GM12878 (cell line): Measurements from ENCODE around the gene PRKN.

ENCODE experiments used
- BHLHE40 ChIP-seq, 2 experiments: fragments of 450-650 bp in 1 of 2; IDR thresholded peaks; 2 replicates each; pipeline ENCODE4 v1.6.1; 2011 to 2017; ENCODE audit warnings: low read depth in 2 of 2, borderline replicate concordance in 1 of 2, improper control_type of control experiment in 1 of 2, low read length in 1 of 2, mild to moderate bottlenecking in 1 of 2
- CHD2 ChIP-seq: IDR thresholded peaks from 2 replicates; pipeline ENCODE4 v1.6.1; 2011; ENCODE audit warnings: low read depth, low read length, improper control_type of control experiment, borderline replicate concordance
- CTCF ChIP-seq, 3 experiments: IDR thresholded peaks in 2 of 3; conservative IDR thresholded peaks in 1 of 3; 2 replicates each; pipeline ENCODE4 v1.5.1; 2011; ENCODE audit warnings: low read depth in 3 of 3, low read length in 3 of 3, mild to moderate bottlenecking in 3 of 3, control low read depth in 2 of 3, moderate library complexity in 2 of 3, inconsistent platforms in 1 of 3, mixed read lengths in 1 of 3; ENCODE audit not compliant: control insufficient read depth in 2 of 3, insufficient read depth in 1 of 3; ENCODE audit errors: extremely low read depth in 1 of 3
- DPF2 ChIP-seq: fragments of 450-650 bp; IDR thresholded peaks from 2 replicates; pipeline ENCODE4 v1.6.1; 2017; ENCODE audit warnings: mild to moderate bottlenecking
- KDM1A ChIP-seq: fragments of 200-600 bp; sonication (generic); IDR thresholded peaks from 2 replicates; pipeline ENCODE4 v1.6.1; 2016; ENCODE audit warnings: borderline replicate concordance
- MXI1 ChIP-seq: fragments of 150-350 bp; IDR thresholded peaks from 2 replicates; pipeline ENCODE4 v1.6.1; 2011; ENCODE audit warnings: low read depth, mild to moderate bottlenecking, inconsistent platforms, low read length, improper control_type of control experiment
- NR2F1 ChIP-seq: fragments of 450-650 bp; conservative IDR thresholded peaks from 2 replicates; pipeline ENCODE4 v1.6.1; 2017; ENCODE audit warnings: mild to moderate bottlenecking
- POLR2A ChIP-seq: IDR thresholded peaks from 2 replicates; pipeline ENCODE4 v1.6.1; 2011; ENCODE audit warnings: low read depth, mild to moderate bottlenecking, low read length
- REST ChIP-seq: IDR thresholded peaks from 2 replicates; pipeline ENCODE4 v1.6.1; 2012; ENCODE audit warnings: mild to moderate bottlenecking, low read depth, low read length
- YY1 ChIP-seq: IDR thresholded peaks from 2 replicates; pipeline ENCODE4 v1.6.1; 2011; ENCODE audit warnings: low read depth, mild to moderate bottlenecking, low read length
- ZBTB33 ChIP-seq: fragments of 450-650 bp; IDR thresholded peaks from 2 replicates; pipeline ENCODE4 v1.6.1; 2017; ENCODE audit warnings: mild to moderate bottlenecking
- TF ChIP-seq, protein P1 (sequence below): fragments of 450-650 bp; IDR thresholded peaks from 2 replicates; pipeline ENCODE4 v1.6.1; 2017; ENCODE audit warnings: borderline replicate concordance
- TF ChIP-seq, protein P2 (sequence below): fragments of 450-650 bp; formaldehyde crosslinking; IDR thresholded peaks from 2 replicates; pipeline ENCODE4 v1.5.0; 2022; ENCODE audit warnings: mild to moderate bottlenecking, missing genetic modification characterization
- TF ChIP-seq, protein P3 (sequence below): fragments of 450-650 bp; IDR thresholded peaks from 2 replicates; pipeline ENCODE4 v1.6.1; 2016; ENCODE audit warnings: mild to moderate bottlenecking

DNA sequence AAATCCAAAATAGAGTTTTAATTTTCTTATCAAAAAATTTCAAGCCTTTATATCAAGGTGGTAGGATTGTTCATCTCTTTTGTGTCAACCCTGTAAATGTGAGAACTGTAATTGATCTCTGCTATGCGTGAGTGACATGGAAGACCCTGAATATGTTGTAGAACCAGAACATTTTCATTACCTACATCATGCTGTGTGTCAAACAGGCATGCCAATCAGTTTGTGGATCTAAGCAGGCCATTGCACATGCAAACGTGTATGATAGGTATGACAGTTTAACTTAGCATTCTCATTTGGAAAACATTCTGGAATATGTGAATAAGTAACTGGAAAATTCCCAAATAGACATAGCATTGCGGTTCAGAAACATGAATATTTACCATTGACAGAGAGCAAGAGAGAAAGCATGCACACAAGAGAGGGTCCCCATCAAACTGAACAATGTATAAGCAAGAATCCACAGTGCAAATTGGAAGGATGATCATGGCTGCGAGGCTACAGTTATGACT is 812.1 kb downstream of the PRKN start:
- TF ChIP-seq CTCF (IDR thresholded peaks at IDR 0.05 in 2 of 3, conservative IDR thresholded peaks at IDR 0.05 in 1 of 3; ENCODE audit: control insufficient read depth in 2 of 3, extremely low read depth in 1 of 3, insufficient read depth in 1 of 3, low read depth in 3 of 3, low read length in 3 of 3) (no peak), REST (no peak), YY1 (no peak), ZBTB33 (no peak), MXI1 (no peak), CHD2 (no peak), KDM1A (no peak), NR2F1 (no peak), POLR2A (no peak), BHLHE40 (IDR thresholded peaks at IDR 0.05; ENCODE audit: borderline replicate concordance in 1 of 2, low read depth in 2 of 2, low read length in 1 of 2) (no peak), DPF2 (no peak)
- TF ChIP-seq, protein P1, sequence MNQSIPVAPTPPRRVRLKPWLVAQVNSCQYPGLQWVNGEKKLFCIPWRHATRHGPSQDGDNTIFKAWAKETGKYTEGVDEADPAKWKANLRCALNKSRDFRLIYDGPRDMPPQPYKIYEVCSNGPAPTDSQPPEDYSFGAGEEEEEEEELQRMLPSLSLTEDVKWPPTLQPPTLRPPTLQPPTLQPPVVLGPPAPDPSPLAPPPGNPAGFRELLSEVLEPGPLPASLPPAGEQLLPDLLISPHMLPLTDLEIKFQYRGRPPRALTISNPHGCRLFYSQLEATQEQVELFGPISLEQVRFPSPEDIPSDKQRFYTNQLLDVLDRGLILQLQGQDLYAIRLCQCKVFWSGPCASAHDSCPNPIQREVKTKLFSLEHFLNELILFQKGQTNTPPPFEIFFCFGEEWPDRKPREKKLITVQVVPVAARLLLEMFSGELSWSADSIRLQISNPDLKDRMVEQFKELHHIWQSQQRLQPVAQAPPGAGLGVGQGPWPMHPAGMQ = no peak
- TF ChIP-seq, protein P2, sequence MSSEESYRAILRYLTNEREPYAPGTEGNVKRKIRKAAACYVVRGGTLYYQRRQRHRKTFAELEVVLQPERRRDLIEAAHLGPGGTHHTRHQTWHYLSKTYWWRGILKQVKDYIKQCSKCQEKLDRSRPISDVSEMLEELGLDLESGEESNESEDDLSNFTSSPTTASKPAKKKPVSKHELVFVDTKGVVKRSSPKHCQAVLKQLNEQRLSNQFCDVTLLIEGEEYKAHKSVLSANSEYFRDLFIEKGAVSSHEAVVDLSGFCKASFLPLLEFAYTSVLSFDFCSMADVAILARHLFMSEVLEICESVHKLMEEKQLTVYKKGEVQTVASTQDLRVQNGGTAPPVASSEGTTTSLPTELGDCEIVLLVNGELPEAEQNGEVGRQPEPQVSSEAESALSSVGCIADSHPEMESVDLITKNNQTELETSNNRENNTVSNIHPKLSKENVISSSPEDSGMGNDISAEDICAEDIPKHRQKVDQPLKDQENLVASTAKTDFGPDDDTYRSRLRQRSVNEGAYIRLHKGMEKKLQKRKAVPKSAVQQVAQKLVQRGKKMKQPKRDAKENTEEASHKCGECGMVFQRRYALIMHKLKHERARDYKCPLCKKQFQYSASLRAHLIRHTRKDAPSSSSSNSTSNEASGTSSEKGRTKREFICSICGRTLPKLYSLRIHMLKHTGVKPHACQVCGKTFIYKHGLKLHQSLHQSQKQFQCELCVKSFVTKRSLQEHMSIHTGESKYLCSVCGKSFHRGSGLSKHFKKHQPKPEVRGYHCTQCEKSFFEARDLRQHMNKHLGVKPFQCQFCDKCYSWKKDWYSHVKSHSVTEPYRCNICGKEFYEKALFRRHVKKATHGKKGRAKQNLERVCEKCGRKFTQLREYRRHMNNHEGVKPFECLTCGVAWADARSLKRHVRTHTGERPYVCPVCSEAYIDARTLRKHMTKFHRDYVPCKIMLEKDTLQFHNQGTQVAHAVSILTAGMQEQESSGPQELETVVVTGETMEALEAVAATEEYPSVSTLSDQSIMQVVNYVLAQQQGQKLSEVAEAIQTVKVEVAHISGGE = no peak
- TF ChIP-seq, protein P3, sequence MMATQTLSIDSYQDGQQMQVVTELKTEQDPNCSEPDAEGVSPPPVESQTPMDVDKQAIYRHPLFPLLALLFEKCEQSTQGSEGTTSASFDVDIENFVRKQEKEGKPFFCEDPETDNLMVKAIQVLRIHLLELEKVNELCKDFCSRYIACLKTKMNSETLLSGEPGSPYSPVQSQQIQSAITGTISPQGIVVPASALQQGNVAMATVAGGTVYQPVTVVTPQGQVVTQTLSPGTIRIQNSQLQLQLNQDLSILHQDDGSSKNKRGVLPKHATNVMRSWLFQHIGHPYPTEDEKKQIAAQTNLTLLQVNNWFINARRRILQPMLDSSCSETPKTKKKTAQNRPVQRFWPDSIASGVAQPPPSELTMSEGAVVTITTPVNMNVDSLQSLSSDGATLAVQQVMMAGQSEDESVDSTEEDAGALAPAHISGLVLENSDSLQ = no peak
